Pancreas (tissue), 10 donors: ENCODE results near the gene RIPOR3. TPM values are rescaled to one million over a fixed set of nuclear protein-coding genes. Genes with fewer than 3 reads are reported as not detected.
"Not testable (repeated sequence)": the region's sequence is repeated elsewhere in the genome, so short reads cannot be mapped to it uniquely, and the experiment has no call there.

Experiments used
- ATAC-seq, 4 donors: fragments of 200-7000 bp; cut with Tn5 transposase; one replicate each; pipeline versions ENCODE4 v1.8.0 to v1.9.1; 2020; ENCODE audit warnings: mild to moderate bottlenecking in 4 of 4, moderate library complexity in 4 of 4
- DNase-seq, 6 donors: peaks; one replicate each; pipeline ENCODE4 v3.0.0-alpha.2; 2020
- FAIRE-seq: peaks from 2 replicates; lab custom pipeline; 2012; peaks lifted over from hg19 to GRCh38; lab: Jason Lieb, UNC
- H3K27ac ChIP-seq, 4 donors: fragments of 200-600 bp; sonication (generic); 1 replicate in 3 of 4; 2 replicates in 1 of 4; pipeline versions ENCODE4 v1.5.0 to v1.8.0; 2020
- H3K27me3 ChIP-seq, 4 donors: fragments of 200-600 bp; one replicate each; pipeline ENCODE4 v1.8.0; 2021
- H3K36me3 ChIP-seq, 3 donors: fragments of 200-600 bp; sonication (generic) in 1 of 3; one replicate each; pipeline versions ENCODE4 v1.5.0 to v1.8.0; 2020 to 2021
- H3K4me1 ChIP-seq, 3 donors: fragments of 200-600 bp; one replicate each; pipeline ENCODE4 v1.8.0; 2021
- H3K4me3 ChIP-seq, 4 donors: fragments of 200-600 bp; sonication (generic) in 2 of 4; one replicate each; pipeline versions ENCODE4 v1.5.0 to v1.8.0; 2020 to 2021
- H3K9me3 ChIP-seq, 4 donors: fragments of 200-600 bp; one replicate each; pipeline ENCODE4 v1.8.0; 2021
- CTCF ChIP-seq, 4 donors: fragments of 200-600 bp; sonication (generic) in 3 of 4; IDR thresholded peaks; one replicate each; pipeline versions ENCODE4 v1.5.0 to v1.8.0; 2021; ENCODE audit warnings: antibody characterized with exemption in 4 of 4
- WGBS, 2 donors: extraction: QIAGEN DNeasy Blood & Tissue Kit; methylation state at CpG; one replicate each; pipeline ENCODE4 v1.1.7; 2013; 5-methylcytosine and 5-hydroxymethylcytosine counted together
- intact Hi-C, 3 donors: fragments of 100-400 bp; cut with DNase I; formaldehyde crosslinking; loops; one replicate each; pipeline versions ENCODE4 v1.11.1 to v1.14.2; 2022
- polyA plus RNA-seq, 2 donors: library from polyadenylated mRNA; stranded (reverse); fragments of 200-250 nt; gene quantifications; one replicate each; pipeline ENCODE4 v1.2.3, GENCODE V29; 2013
- total RNA-seq, 6 donors: library from RNA; stranded (reverse); fragmentation: NEBNext Ultra II Directional in 4 of 6; extraction: Animal tissue kit (Norgen Biotek cat#: 25700) in 4 of 6; gene quantifications; one replicate each; pipeline versions ENCODE4 v1.2.1 to v1.2.4, GENCODE V29; 2021 to 2023
- donor health status: healthy with polysubstance abuse.
- donor health status: DM: no; HTN: no; CAD: no; lungs with moderate emphysema.
- donor health status: DM: no; HTN: no; CAD: no.
- donor health status: control.
- donor health status: control.
- donor health status: Bipolar disorder and iron deficiency.
- donor health status: DM: yes; HTN: yes; CAD: no.
- donor health status: DM: no; HTN: no; CAD: no.
- donor health status: DM: no; HTN: no; CAD: no.
- donor health status: DM: yes; HTN: yes; CAD: no.

The RIPOR3 gene
- total and polyA plus RNA-seq, 8 donors, result 0.67 to 11.3 (median 2.1) TPM

- FAIRE-seq, result no peak
- no peak for DNase-seq
- intact Hi-C loops, result loop anchor here in 1 of 3 donors (10.0 kb wide), 1 partner anchor 87 kb away; no protein-coding TSS in a partner anchor
- WGBS, 2 donors, result 85 to 92% methylated on average over 2 of the region's 2 CpGs
- peaks cover 0 to 23% (median 0%) of the 10 kb centered on the region in 3 donors for H3K36me3 ChIP-seq
- no peaks in the 10 kb centered on the region for H3K27me3 ChIP-seq
- no peak overlapping the region for H3K27ac ChIP-seq
- no peak for ATAC-seq
- no peaks in the 10 kb centered on the region for H3K4me1 ChIP-seq
- H3K9me3 ChIP-seq, result no peaks in the 10 kb centered on the region
- TF ChIP-seq CTCF (IDR thresholded peaks at IDR 0.05), result no peak
- H3K4me3 ChIP-seq, result no peak overlapping the region
Observed at GRCh38 chr20:50571466-50571865, 119.9 kb downstream of the RIPOR3 start.

- Histone ChIP-seq H3K4me1 (no peaks in the 10 kb centered on the region), H3K27me3 (no peaks in the 10 kb centered on the region), H3K9me3 (no peaks in the 10 kb centered on the region), H3K36me3 (peaks cover 0 to 22% (median 0%) of the 10 kb centered on the region in 3 donors), H3K4me3 (no peak overlapping the region), H3K27ac (no peak overlapping the region)
- DNase-seq (no peak), FAIRE-seq (no peak), ATAC-seq (peak in 3 of 4 donors; percentile 21 to 63 (median 57))
- no peak for TF ChIP-seq CTCF (IDR thresholded peaks at IDR 0.05)
- intact Hi-C loops, result loop anchor here in 1 of 3 donors (10.0 kb wide), 1 partner anchor 85 kb away; no protein-coding TSS in a partner anchor
- 86 to 88% methylated on average over 14 of the region's 14 CpGs for whole genome bisulfite sequencing, 2 donors
Observed at GRCh38 chr20:50569864-50570836, 121.2 kb downstream of the RIPOR3 start.

- H3K4me1 ChIP-seq, intact Hi-C loops, FAIRE-seq, ATAC-seq, DNase-seq, H3K27me3 ChIP-seq, H3K27ac ChIP-seq, H3K9me3 ChIP-seq, H3K4me3 ChIP-seq: not testable (repeated sequence)
- 94 to 96% methylated on average over 7 of the region's 7 CpGs for WGBS, 2 donors
- peaks cover 0 to 15% (median 0%) of the 10 kb centered on the region in 3 donors for H3K36me3 ChIP-seq
Observed at GRCh38 chr20:50569487-50569863, 121.9 kb downstream of the RIPOR3 start.

- WGBS, 2 donors, result 84% methylated on average over 11 of the region's 11 CpGs
- FAIRE-seq, result no peak
- no peak for ATAC-seq
- intact Hi-C loops, result no loop called here
- no peaks in the 10 kb centered on the region for H3K9me3 ChIP-seq
- H3K4me3 ChIP-seq, result no peak overlapping the region
- no peak for TF ChIP-seq CTCF (IDR thresholded peaks at IDR 0.05)
- H3K4me1 ChIP-seq, result no peaks in the 10 kb centered on the region
- H3K36me3 ChIP-seq, result peaks cover 0 to 15% (median 0%) of the 10 kb centered on the region in 3 donors
- no peak overlapping the region for H3K27ac ChIP-seq
- no peaks in the 10 kb centered on the region for H3K27me3 ChIP-seq
- DNase-seq, result no peak
Observed at GRCh38 chr20:50568549-50568942, 122.8 kb downstream of the RIPOR3 start.

GRCh38 chr20:50567860-50568548 is 123.3 kb downstream of the RIPOR3 start:
- Histone ChIP-seq H3K4me3 (no peak overlapping the region), H3K27me3 (no peaks in the 10 kb centered on the region), H3K4me1 (no peaks in the 10 kb centered on the region), H3K9me3 (no peaks in the 10 kb centered on the region), H3K36me3 (peaks cover 0 to 15% (median 0%) of the 10 kb centered on the region in 3 donors), H3K27ac (no peak overlapping the region)
- no peak for TF ChIP-seq CTCF (IDR thresholded peaks at IDR 0.05)
- DNase-seq (no peak), ATAC-seq (no peak), FAIRE-seq (no peak)
- WGBS, 2 donors, result 94 to 95% methylated on average over 18 of the region's 18 CpGs
- intact Hi-C loops, result no loop called here
